ENCODE measurements around the gene TPCN1. TPM values are rescaled to one million over a fixed set of nuclear protein-coding genes. Genes with fewer than 3 reads are reported as not detected.

The TPCN1 gene
- total and polyA plus RNA-seq, 2 of the 13 experiments (the other 11 are each of a cell fraction or from before 2014, with no cell fraction given): 8.0 to 26.8 TPM

GRCh38 chr12:113185180-113186032, 35.9 kb upstream of the TPCN1 start, which contains the start of the genes DDX54 and RITA1 (continued):
- TF ChIP-seq, protein P1, sequence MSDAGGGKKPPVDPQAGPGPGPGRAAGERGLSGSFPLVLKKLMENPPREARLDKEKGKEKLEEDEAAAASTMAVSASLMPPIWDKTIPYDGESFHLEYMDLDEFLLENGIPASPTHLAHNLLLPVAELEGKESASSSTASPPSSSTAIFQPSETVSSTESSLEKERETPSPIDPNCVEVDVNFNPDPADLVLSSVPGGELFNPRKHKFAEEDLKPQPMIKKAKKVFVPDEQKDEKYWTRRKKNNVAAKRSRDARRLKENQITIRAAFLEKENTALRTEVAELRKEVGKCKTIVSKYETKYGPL (CRISPR knock-in tag; IDR thresholded peaks at IDR 0.05): no peak
- no peak for TF ChIP-seq MLXIP (CRISPR knock-in tag; IDR thresholded peaks at IDR 0.05; ENCODE audit: borderline replicate concordance)
- TF ChIP-seq PHF8 (CRISPR knock-in tag; IDR thresholded peaks at IDR 0.05): peak; percentile 99
- TF ChIP-seq ZNF672 (CRISPR knock-in tag; IDR thresholded peaks at IDR 0.05): no peak; the same call in 1 of the 2 replicates
- no peak for TF ChIP-seq ZNF549 (CRISPR knock-in tag; IDR thresholded peaks at IDR 0.05)
- TF ChIP-seq EZH2 (conservative IDR thresholded peaks at IDR 0.05; ENCODE audit: low read depth, low read length): no peak
- TF ChIP-seq, protein P2, sequence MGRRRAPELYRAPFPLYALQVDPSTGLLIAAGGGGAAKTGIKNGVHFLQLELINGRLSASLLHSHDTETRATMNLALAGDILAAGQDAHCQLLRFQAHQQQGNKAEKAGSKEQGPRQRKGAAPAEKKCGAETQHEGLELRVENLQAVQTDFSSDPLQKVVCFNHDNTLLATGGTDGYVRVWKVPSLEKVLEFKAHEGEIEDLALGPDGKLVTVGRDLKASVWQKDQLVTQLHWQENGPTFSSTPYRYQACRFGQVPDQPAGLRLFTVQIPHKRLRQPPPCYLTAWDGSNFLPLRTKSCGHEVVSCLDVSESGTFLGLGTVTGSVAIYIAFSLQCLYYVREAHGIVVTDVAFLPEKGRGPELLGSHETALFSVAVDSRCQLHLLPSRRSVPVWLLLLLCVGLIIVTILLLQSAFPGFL (CRISPR knock-in tag; IDR thresholded peaks at IDR 0.05): no peak
- peak; percentile 40 for TF ChIP-seq TBL1XR1 (IDR thresholded peaks at IDR 0.05; ENCODE audit: borderline replicate concordance, low read length, partially characterized antibody)
- TF ChIP-seq FOXO1 (CRISPR knock-in tag; IDR thresholded peaks at IDR 0.05): no peak
- TF ChIP-seq ZNF670 (CRISPR knock-in tag; IDR thresholded peaks at IDR 0.05; ENCODE audit: borderline replicate concordance): no peak
- TF ChIP-seq RBM22 (optimal IDR thresholded peaks at IDR 0.05; ENCODE audit: low read length): no peak
- peak; percentile 65; the same call in 1 of the 2 replicates for TF ChIP-seq ZSCAN31 (CRISPR knock-in tag; IDR thresholded peaks at IDR 0.05; ENCODE audit: low read depth)
- peak; percentile 67 for TF ChIP-seq SRY (CRISPR knock-in tag; IDR thresholded peaks at IDR 0.05)
- TF ChIP-seq KLF11 (CRISPR knock-in tag; IDR thresholded peaks at IDR 0.05): no peak
- TF ChIP-seq ZSCAN25 (CRISPR knock-in tag; IDR thresholded peaks at IDR 0.05): no peak; the same call in 1 of the 2 replicates
- TF ChIP-seq CENPX (CRISPR knock-in tag; IDR thresholded peaks at IDR 0.05): no peak
- TF ChIP-seq ZNF333 (CRISPR knock-in tag; IDR thresholded peaks at IDR 0.05; ENCODE audit: borderline replicate concordance): peak; percentile 11; the same call in 1 of the 2 replicates
- TF ChIP-seq, protein P3, sequence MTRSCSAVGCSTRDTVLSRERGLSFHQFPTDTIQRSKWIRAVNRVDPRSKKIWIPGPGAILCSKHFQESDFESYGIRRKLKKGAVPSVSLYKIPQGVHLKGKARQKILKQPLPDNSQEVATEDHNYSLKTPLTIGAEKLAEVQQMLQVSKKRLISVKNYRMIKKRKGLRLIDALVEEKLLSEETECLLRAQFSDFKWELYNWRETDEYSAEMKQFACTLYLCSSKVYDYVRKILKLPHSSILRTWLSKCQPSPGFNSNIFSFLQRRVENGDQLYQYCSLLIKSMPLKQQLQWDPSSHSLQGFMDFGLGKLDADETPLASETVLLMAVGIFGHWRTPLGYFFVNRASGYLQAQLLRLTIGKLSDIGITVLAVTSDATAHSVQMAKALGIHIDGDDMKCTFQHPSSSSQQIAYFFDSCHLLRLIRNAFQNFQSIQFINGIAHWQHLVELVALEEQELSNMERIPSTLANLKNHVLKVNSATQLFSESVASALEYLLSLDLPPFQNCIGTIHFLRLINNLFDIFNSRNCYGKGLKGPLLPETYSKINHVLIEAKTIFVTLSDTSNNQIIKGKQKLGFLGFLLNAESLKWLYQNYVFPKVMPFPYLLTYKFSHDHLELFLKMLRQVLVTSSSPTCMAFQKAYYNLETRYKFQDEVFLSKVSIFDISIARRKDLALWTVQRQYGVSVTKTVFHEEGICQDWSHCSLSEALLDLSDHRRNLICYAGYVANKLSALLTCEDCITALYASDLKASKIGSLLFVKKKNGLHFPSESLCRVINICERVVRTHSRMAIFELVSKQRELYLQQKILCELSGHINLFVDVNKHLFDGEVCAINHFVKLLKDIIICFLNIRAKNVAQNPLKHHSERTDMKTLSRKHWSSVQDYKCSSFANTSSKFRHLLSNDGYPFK (CRISPR knock-in tag; IDR thresholded peaks at IDR 0.05; ENCODE audit: borderline replicate concordance): peak; percentile 94
- no peak for TF ChIP-seq TBP (CRISPR knock-in tag; IDR thresholded peaks at IDR 0.05)
- peak; percentile 47; the same call in 1 of the 2 replicates for TF ChIP-seq ZNF121 (CRISPR knock-in tag; IDR thresholded peaks at IDR 0.05)
- peak; percentile 76; the same call in 1 of the 2 replicates for TF ChIP-seq ZNF746 (CRISPR knock-in tag; IDR thresholded peaks at IDR 0.05)
- TF ChIP-seq ZKSCAN8 (CRISPR knock-in tag; IDR thresholded peaks at IDR 0.05; ENCODE audit: borderline replicate concordance): peak; percentile 71
- TF ChIP-seq ZNF225 (CRISPR knock-in tag; IDR thresholded peaks at IDR 0.05): peak; percentile 72; the same call in 1 of the 2 replicates
